SK-N-SH treated with all-trans-retinoic acid at 6 μM for 48 hours (cell line): ENCODE data around the gene PELI3.

Experiments
- ARNTL ChIP-seq: fragments of 450-650 bp; formaldehyde crosslinking; IDR thresholded peaks from 2 replicates; pipeline ENCODE4 v1.5.0; 2020; ENCODE audit warnings: low read depth, mild to moderate bottlenecking, moderate library complexity, borderline replicate concordance
- GLIS3 ChIP-seq: fragments of 250-450 bp; sonication (Bioruptor Pico); IDR thresholded peaks from 2 replicates; pipeline ENCODE4 v1.5.0; 2020; ENCODE audit warnings: mild to moderate bottlenecking, moderate library complexity
- ISL1 ChIP-seq: fragments of 250-450 bp; sonication (Bioruptor Pico); IDR thresholded peaks from 2 replicates; pipeline ENCODE4 v2.1.2; 2022; ENCODE audit warnings: mild to moderate bottlenecking, moderate library complexity
- TCF4 ChIP-seq: fragments of 250-450 bp; sonication (Bioruptor Pico); IDR thresholded peaks from 2 replicates; pipeline ENCODE4 v1.8.0; 2021; ENCODE audit warnings: mild to moderate bottlenecking, moderate library complexity, borderline replicate concordance
- ZFP3 ChIP-seq: fragments of 250-450 bp; sonication (Bioruptor Pico); IDR thresholded peaks from 2 replicates; pipeline ENCODE4 v1.5.0; 2020; ENCODE audit warnings: mild to moderate bottlenecking, moderate library complexity
- ZFP30 ChIP-seq: fragments of 450-650 bp; formaldehyde crosslinking; IDR thresholded peaks from 2 replicates; pipeline ENCODE4 v1.5.0; 2022; ENCODE audit warnings: mild to moderate bottlenecking, moderate library complexity
- TF ChIP-seq, protein P1 (sequence below): fragments of 250-450 bp; sonication (Bioruptor Pico); IDR thresholded peaks from 2 replicates; pipeline ENCODE4 v1.8.0; 2020; ENCODE audit warnings: mild to moderate bottlenecking, moderate library complexity, borderline replicate concordance
- TF ChIP-seq, protein P2 (sequence below): fragments of 250-450 bp; sonication (Bioruptor Pico); IDR thresholded peaks from 2 replicates; pipeline ENCODE4 v1.5.0; 2020; ENCODE audit warnings: mild to moderate bottlenecking, moderate library complexity

DNA sequence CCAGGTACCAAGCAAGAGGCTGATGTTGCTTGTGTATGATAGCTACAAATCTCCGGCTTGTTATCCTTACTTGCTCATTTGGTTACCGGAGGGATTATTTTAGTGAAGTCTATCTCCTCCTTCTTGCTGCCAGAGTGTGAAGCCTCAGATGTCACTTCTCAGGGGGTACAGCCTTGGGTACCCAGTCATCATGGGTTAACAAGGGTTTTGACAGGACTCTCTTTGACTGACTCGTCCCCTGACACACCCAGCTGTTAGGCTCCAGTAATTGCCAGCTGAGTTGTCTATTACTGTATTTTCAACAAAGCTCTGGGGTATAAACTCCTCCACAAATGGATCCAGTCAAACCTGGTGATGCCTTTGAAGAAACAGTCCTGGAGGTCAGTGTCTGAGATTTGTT, 11.9 kb upstream of the PELI3 start:
- TF ChIP-seq ZFP30 (CRISPR knock-in tag) (no peak), ARNTL (CRISPR knock-in tag) (no peak), GLIS3 (no peak), ZFP3 (CRISPR knock-in tag) (no peak), TCF4 (no peak), ISL1 (CRISPR knock-in tag) (no peak)
- TF ChIP-seq, protein P1, sequence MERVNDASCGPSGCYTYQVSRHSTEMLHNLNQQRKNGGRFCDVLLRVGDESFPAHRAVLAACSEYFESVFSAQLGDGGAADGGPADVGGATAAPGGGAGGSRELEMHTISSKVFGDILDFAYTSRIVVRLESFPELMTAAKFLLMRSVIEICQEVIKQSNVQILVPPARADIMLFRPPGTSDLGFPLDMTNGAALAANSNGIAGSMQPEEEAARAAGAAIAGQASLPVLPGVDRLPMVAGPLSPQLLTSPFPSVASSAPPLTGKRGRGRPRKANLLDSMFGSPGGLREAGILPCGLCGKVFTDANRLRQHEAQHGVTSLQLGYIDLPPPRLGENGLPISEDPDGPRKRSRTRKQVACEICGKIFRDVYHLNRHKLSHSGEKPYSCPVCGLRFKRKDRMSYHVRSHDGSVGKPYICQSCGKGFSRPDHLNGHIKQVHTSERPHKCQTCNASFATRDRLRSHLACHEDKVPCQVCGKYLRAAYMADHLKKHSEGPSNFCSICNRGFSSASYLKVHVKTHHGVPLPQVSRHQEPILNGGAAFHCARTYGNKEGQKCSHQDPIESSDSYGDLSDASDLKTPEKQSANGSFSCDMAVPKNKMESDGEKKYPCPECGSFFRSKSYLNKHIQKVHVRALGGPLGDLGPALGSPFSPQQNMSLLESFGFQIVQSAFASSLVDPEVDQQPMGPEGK (CRISPR knock-in tag): no peak
- TF ChIP-seq, protein P2, sequence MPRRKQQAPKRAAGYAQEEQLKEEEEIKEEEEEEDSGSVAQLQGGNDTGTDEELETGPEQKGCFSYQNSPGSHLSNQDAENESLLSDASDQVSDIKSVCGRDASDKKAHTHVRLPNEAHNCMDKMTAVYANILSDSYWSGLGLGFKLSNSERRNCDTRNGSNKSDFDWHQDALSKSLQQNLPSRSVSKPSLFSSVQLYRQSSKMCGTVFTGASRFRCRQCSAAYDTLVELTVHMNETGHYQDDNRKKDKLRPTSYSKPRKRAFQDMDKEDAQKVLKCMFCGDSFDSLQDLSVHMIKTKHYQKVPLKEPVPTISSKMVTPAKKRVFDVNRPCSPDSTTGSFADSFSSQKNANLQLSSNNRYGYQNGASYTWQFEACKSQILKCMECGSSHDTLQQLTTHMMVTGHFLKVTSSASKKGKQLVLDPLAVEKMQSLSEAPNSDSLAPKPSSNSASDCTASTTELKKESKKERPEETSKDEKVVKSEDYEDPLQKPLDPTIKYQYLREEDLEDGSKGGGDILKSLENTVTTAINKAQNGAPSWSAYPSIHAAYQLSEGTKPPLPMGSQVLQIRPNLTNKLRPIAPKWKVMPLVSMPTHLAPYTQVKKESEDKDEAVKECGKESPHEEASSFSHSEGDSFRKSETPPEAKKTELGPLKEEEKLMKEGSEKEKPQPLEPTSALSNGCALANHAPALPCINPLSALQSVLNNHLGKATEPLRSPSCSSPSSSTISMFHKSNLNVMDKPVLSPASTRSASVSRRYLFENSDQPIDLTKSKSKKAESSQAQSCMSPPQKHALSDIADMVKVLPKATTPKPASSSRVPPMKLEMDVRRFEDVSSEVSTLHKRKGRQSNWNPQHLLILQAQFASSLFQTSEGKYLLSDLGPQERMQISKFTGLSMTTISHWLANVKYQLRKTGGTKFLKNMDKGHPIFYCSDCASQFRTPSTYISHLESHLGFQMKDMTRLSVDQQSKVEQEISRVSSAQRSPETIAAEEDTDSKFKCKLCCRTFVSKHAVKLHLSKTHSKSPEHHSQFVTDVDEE (CRISPR knock-in tag): no peak
